Measurements from ENCODE around the gene NRXN3. TPM values are rescaled to one million over a fixed set of nuclear protein-coding genes. Genes with fewer than 3 reads are reported as not detected.
A peak's percentile ranks its signal among the peaks of the same experiment; 100 is the strongest.

NRXN3 gene
- total RNA-seq, 1 experiment from 2014 or later, result 0.80 TPM

DNA sequence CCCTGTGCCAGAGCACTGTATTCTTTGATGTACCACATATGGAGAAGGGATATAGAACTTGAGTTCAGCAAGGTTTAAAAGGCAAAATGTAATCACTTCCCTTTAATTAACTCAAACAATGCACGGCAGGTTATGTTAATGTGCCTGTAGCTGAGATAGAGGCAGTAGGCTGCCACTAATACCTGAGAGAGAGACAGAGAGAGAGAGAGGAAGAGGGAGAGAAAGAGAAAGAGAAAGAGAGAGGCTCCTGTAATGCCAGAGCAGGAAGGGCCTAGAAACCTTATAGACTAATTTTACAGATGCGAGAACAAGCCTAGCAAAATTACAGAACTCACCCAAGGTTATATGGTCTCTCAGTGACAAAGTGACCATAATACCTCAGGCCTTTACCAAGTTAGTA lies 679.8 kb downstream of the NRXN3 start:
- no peak overlapping the region for H3K4me3 ChIP-seq (ENCODE audit: insufficient read depth, low read depth, low read length)
- DNase-seq, result no peak
- no peaks in the 10 kb centered on the region for H3K27me3 ChIP-seq (ENCODE audit: control insufficient read depth, insufficient read depth, low read length)
- H3K36me3 ChIP-seq (replicated peaks; ENCODE audit: control insufficient read depth, insufficient read depth, low read length), result no peaks in the 10 kb centered on the region

DNA sequence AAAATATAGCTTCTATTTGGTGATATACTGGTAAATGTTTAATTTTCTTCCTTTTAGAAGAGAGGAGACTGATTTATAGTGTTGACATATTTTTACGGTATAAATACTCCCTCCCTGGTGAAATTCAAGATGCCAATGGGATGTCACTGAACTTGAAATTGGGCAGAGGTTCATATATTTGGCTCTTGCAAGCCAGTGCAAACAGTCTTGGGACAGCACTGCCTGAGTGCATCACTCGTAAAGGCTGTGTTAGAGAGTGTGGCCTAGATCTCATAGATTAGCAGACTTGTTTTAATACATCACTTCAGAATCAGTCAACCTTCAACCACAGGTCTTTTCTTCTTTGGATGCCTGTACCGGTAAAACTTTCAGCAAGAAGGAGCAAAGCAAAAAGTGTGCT lies 681.0 kb downstream of the NRXN3 start:
- H3K27me3 ChIP-seq (ENCODE audit: control insufficient read depth, insufficient read depth, low read length), result no peaks in the 10 kb centered on the region
- no peaks in the 10 kb centered on the region for H3K36me3 ChIP-seq (replicated peaks; ENCODE audit: control insufficient read depth, insufficient read depth, low read length)
- no peak for DNase-seq
- H3K4me3 ChIP-seq (ENCODE audit: insufficient read depth, low read depth, low read length), result no peak overlapping the region

DNA sequence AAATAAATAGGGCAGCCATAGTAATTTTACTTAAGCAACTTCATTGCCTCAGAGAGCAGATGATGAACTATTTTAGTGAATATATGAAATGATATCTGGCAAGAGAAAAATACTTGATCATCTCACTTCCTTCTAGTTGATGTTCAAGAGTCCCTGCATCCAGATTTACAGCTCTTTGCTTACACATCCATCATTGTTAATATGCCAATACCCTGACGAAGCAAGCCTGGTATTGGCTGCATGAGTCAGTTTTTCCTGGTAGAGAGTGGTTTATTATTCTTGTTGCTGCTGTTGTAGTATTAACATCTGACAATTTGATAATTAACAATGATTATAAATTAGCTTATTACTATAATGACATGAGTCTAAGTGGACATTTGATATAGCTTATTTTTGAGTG lies 681.9 kb downstream of the NRXN3 start:
- DNase-seq, result no peak
- Histone ChIP-seq H3K36me3 (replicated peaks; ENCODE audit: control insufficient read depth, insufficient read depth, low read length) (no peaks in the 10 kb centered on the region), H3K27me3 (ENCODE audit: control insufficient read depth, insufficient read depth, low read length) (no peaks in the 10 kb centered on the region), H3K4me3 (ENCODE audit: insufficient read depth, low read depth, low read length) (no peak overlapping the region)

DNA sequence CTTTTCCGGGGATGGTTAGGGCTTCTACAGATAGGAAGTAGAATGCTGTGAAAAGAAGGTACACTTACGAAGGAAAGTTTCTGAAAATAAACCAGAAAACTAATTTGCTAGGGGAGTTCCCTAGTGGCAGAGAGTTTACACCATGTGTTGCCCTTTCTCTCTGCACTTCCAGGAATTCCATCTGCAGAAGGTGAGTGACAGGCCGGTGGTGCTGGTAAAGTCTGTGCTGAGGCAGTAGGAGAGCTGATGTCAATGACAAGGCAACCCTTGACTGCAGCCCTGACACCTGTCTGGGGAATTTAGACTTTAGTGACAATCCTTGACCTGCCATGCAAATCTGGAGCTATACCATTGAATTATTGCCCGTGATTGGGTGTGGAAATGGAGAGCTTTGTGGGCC lies 687.8 kb downstream of the NRXN3 start:
- DNase-seq, result no peak
- Histone ChIP-seq H3K4me3 (ENCODE audit: insufficient read depth, low read depth, low read length) (no peak overlapping the region), H3K27me3 (ENCODE audit: control insufficient read depth, insufficient read depth, low read length) (no peaks in the 10 kb centered on the region), H3K36me3 (replicated peaks; ENCODE audit: control insufficient read depth, insufficient read depth, low read length) (no peaks in the 10 kb centered on the region)

DNA sequence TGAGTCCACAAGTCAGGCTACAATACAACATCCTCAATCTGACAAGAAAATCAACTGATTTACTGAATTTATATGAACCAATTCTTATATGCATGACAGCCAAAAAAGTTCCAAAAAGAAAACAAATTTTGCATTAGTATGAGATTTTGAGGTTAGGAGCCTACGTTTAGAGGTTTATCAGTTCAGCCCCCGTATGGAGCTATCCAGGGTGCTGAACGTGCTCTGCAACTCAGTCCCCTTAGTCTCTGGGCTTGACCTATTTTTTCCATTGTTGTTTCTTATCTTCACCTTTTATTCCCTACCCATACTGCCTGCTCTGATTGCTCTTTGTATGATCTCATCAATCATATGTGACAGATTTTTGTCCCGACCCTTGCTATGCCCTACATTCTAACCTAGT lies 693.0 kb downstream of the NRXN3 start:
- peak; percentile 15 for DNase-seq
- Histone ChIP-seq H3K36me3 (replicated peaks; ENCODE audit: control insufficient read depth, insufficient read depth, low read length) (no peaks in the 10 kb centered on the region), H3K27me3 (ENCODE audit: control insufficient read depth, insufficient read depth, low read length) (no peaks in the 10 kb centered on the region), H3K4me3 (ENCODE audit: insufficient read depth, low read depth, low read length) (no peak overlapping the region)

DNA sequence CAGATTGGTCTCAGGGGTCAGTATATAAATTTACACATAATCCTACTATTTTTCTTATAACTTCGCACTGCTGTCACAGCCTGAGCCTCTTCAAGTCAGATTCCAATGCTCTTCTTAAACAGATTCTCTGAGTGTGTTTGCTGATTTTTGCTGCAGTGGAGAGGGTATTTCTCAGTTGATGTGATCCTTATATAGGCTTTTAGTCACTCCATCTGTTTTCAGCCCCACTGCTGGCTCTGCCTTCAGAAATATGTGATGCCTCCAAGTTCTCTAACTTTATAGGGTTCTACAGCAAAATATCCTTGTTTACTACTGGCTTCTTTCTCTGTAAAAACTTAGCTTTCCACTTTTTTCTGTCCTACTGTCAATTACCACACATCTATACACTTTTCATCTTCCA lies 702.7 kb downstream of the NRXN3 start:
- Histone ChIP-seq H3K27me3 (ENCODE audit: control insufficient read depth, insufficient read depth, low read length) (no peaks in the 10 kb centered on the region), H3K4me3 (ENCODE audit: insufficient read depth, low read depth, low read length) (no peak overlapping the region), H3K36me3 (replicated peaks; ENCODE audit: control insufficient read depth, insufficient read depth, low read length) (no peaks in the 10 kb centered on the region)
- DNase-seq, result no peak

DNA sequence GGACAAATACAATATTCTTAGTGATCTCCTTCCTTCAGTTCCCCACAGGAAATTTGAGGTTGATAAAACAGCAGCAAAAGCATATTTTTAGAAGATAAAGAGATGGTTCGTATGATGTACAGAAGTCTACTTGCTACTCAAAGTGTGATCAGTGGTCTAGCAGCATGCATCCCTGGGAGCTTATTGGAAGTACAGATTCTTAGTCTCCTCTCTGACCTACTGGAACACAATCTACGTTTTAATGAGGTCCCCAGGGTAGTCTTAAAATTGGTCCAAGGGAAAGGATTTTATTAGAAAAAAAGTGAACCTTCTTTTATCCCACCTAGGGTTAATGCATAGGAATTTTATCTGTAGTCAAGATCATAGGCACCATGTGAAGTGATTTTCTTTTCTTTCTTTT lies 703.4 kb downstream of the NRXN3 start:
- Histone ChIP-seq H3K27me3 (ENCODE audit: control insufficient read depth, insufficient read depth, low read length) (no peaks in the 10 kb centered on the region), H3K36me3 (replicated peaks; ENCODE audit: control insufficient read depth, insufficient read depth, low read length) (no peaks in the 10 kb centered on the region), H3K4me3 (ENCODE audit: insufficient read depth, low read depth, low read length) (no peak overlapping the region)
- DNase-seq, result no peak

DNA sequence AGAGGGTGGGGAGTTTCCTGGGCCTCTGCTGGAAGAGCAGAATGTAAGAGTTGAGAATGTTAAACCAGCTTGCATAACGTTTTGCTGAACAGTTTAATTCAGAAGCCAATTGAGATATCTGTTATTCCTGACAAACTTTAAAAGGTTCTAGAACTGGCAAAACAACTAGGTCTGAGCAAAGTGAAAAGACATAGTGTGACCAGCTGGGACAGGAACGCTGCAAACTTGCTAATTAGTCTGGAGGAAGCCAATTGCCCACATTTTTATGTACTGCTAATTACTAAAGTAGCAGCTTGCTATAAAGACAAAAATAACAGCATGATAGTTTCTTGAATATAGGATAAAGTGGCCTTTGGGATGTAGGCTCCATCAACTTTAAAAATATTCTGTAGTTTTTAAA lies 704.9 kb downstream of the NRXN3 start:
- Histone ChIP-seq H3K27me3 (ENCODE audit: control insufficient read depth, insufficient read depth, low read length) (no peaks in the 10 kb centered on the region), H3K4me3 (ENCODE audit: insufficient read depth, low read depth, low read length) (no peak overlapping the region), H3K36me3 (replicated peaks; ENCODE audit: control insufficient read depth, insufficient read depth, low read length) (no peaks in the 10 kb centered on the region)
- no peak for DNase-seq

DNA sequence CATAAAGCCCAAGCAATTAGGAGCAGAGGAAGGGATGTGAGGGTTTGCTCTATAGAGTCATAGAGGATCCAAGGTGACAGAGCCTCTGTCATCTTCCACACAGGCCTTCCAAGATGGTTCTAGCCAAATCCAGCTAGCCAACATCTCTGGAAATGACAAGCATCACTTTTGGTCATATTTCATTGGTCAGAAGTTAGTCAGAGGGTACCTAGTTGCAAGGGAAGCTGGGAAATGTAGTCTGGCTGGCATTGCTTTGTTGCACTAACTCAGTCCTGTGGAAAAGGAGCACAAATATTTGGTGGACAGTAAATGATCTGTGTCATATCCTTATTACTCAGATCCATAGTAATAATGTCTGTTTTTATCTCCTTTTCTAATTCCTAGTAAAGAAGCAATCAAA lies 715.7 kb downstream of the NRXN3 start:
- Histone ChIP-seq H3K4me3 (ENCODE audit: insufficient read depth, low read depth, low read length) (no peak overlapping the region), H3K27me3 (ENCODE audit: control insufficient read depth, insufficient read depth, low read length) (no peaks in the 10 kb centered on the region), H3K36me3 (replicated peaks; ENCODE audit: control insufficient read depth, insufficient read depth, low read length) (no peaks in the 10 kb centered on the region)
- no peak for DNase-seq

DNA sequence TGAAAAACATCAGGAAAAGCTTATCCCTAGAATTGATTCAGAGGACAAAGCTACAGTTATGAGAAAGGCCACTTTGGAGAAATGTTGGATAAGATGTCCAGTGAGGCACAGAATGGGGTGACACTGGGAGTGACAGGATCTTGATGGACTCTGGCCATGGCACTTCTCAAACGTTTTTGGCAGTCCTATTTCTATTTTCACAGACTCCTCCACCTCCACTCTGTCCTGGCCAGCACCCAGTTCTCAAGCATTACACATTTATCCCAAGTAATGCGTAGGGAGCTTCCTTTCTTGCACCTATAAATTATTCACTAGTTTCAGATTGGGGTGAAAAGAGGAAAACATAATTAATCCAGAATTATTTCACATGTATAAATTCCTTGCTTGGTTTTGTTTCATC lies 727.3 kb downstream of the NRXN3 start:
- Histone ChIP-seq H3K36me3 (replicated peaks; ENCODE audit: control insufficient read depth, insufficient read depth, low read length) (no peaks in the 10 kb centered on the region), H3K4me3 (ENCODE audit: insufficient read depth, low read depth, low read length) (no peak overlapping the region), H3K27me3 (ENCODE audit: control insufficient read depth, insufficient read depth, low read length) (no peaks in the 10 kb centered on the region)
- no peak for DNase-seq

DNA sequence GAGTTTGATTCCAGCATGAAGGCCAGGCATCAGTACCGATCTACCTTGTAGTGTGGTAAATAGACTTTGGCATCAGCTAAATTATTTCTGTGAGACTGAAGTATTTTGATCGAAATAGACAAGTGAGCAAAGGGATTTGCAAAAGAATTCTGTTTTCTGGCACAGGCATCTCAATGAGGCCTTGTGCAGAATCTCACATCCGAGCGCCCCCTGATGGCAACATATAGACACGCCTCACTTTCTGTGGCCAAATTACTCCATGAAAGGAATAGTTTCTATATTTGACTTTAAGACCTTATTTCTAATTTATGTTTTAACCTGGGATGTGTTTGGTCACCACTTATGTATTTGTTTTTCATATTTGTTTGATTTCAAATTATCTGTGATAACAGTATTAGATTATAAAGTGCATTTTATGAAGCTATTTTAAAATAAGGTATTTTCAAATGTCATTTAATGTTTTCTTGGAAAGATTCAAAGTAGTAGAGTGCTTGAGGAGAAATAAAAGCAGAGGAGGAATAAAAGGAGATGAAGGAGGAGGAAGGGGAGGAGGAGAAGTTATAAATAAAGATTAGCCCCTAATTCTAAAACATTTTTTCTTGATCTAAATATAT lies 731.9 kb downstream of the NRXN3 start:
- DNase-seq, result peak; percentile 4
- H3K36me3 ChIP-seq (replicated peaks; ENCODE audit: control insufficient read depth, insufficient read depth, low read length), result no peaks in the 10 kb centered on the region
- H3K4me3 ChIP-seq (ENCODE audit: insufficient read depth, low read depth, low read length), result no peak overlapping the region
- H3K27me3 ChIP-seq (ENCODE audit: control insufficient read depth, insufficient read depth, low read length), result no peaks in the 10 kb centered on the region

DNA sequence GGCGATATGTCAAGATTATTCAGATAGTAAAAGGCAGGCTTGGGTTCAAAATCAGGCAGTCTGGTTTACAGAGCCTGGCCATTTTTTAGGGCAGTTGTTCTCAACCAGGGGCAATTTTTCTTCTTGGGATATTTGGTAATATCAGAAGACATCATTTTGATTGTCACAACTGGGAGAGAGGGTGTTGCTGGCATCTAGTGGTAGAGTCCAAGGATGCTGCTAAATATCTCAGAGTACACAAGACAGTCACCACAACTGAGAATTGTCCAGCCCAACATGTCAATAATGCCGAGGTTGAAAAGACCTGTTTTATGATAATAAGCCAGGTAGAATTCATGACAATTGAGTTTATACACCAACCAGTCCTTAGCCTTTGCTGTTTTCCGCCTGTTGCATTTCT lies 733.9 kb downstream of the NRXN3 start:
- no peak overlapping the region for H3K4me3 ChIP-seq (ENCODE audit: insufficient read depth, low read depth, low read length)
- no peak for DNase-seq
- no peaks in the 10 kb centered on the region for H3K36me3 ChIP-seq (replicated peaks; ENCODE audit: control insufficient read depth, insufficient read depth, low read length)
- no peaks in the 10 kb centered on the region for H3K27me3 ChIP-seq (ENCODE audit: control insufficient read depth, insufficient read depth, low read length)

DNA sequence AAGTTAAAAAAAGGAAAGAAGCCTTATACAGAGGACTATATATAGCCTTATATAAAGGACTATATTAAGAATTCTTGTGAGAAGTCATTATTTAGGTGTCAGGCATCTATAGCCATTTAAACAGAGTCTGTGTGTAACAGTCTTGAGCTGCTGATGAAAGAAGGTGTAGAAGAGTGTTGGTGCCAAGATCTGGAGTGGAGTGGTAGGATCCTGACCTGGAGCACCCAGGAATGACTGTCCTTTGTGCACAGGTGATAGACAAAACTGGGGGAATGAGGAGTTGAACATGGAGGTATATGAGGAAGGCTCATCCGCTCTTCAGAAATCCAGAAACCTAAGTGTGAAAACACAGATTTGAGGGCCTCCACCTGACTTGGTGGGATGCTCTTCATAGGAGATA lies 747.3 kb downstream of the NRXN3 start:
- Histone ChIP-seq H3K4me3 (ENCODE audit: insufficient read depth, low read depth, low read length) (no peak overlapping the region), H3K36me3 (replicated peaks; ENCODE audit: control insufficient read depth, insufficient read depth, low read length) (no peaks in the 10 kb centered on the region), H3K27me3 (ENCODE audit: control insufficient read depth, insufficient read depth, low read length) (no peaks in the 10 kb centered on the region)
- DNase-seq, result no peak

DNA sequence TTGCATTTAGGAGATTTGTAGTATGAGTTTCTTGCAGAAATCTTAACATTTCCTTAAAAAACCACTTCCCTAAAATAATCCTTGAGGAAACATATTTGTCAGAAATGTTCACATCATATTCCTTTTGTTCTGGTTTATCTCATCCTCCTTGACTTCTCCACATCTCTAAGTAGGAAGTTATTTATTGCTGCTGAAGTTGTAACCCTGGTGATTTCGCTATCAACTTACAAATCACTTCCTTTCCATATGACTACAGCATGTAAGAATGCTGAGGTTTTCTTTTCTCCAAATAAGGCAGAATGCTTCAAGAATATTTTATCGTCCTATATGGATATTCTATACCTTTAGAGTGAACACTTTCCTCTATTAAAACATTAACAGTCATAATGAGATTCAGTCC lies 751.7 kb downstream of the NRXN3 start:
- no peaks in the 10 kb centered on the region for H3K27me3 ChIP-seq (ENCODE audit: control insufficient read depth, insufficient read depth, low read length)
- H3K36me3 ChIP-seq (replicated peaks; ENCODE audit: control insufficient read depth, insufficient read depth, low read length), result no peaks in the 10 kb centered on the region
- no peak overlapping the region for H3K4me3 ChIP-seq (ENCODE audit: insufficient read depth, low read depth, low read length)
- DNase-seq, result no peak

DNA sequence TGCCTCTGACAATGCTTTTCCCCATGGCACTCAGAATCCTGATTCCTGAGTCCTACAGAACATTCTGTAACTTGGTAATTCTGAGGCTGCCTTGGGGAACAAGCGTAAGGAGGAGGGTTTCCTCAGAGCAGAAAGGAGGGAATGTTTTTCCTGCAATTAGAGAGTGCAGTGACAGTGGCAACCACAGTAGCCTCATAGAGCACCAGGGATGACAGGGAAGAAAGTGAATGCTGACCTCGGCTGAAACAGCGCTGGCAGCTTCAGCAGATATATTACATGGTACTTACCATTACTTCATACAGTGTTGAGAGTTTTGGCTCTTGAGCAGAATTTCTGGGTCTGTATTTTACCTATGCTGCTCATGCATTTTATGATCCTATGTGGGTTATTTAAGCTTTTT lies 757.1 kb downstream of the NRXN3 start:
- Histone ChIP-seq H3K27me3 (ENCODE audit: control insufficient read depth, insufficient read depth, low read length) (no peaks in the 10 kb centered on the region), H3K36me3 (replicated peaks; ENCODE audit: control insufficient read depth, insufficient read depth, low read length) (no peaks in the 10 kb centered on the region), H3K4me3 (ENCODE audit: insufficient read depth, low read depth, low read length) (no peak overlapping the region)
- no peak for DNase-seq

DNA sequence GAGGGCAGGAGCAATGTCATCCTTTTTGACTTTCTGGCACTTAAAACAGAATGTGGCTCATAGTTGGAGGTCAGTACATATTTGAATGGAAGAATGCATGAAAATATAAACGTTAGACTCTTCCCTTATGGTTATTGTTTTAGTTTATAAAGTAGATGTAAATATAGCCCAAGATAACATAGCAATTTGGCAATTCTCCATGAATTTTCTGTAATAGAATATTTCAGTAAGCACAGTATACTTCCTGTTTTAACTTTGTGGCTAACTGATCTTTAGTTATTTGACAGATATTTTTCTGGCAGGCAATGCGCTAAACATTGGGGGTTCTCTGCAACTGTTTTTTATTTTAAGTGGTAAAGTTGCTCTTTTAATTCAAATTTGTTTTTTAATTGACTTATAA lies 763.0 kb downstream of the NRXN3 start:
- no peaks in the 10 kb centered on the region for H3K27me3 ChIP-seq (ENCODE audit: control insufficient read depth, insufficient read depth, low read length)
- no peaks in the 10 kb centered on the region for H3K36me3 ChIP-seq (replicated peaks; ENCODE audit: control insufficient read depth, insufficient read depth, low read length)
- H3K4me3 ChIP-seq (ENCODE audit: insufficient read depth, low read depth, low read length), result no peak overlapping the region
- DNase-seq, result no peak
